Mononuclear cell (primary cell): ENCODE data around the gene HDAC1. TPM values are rescaled to one million over a fixed set of nuclear protein-coding genes. Genes with fewer than 3 reads are reported as not detected.

Source experiments
- H3K27me3 ChIP-seq: 2 replicates; pipeline ENCODE4 v1.6.0; 2011; ENCODE audit warnings: low read length, control low read depth; ENCODE audit not compliant: insufficient read depth
- H3K4me1 ChIP-seq: 2 replicates; pipeline ENCODE4 v1.5.1; 2011; ENCODE audit warnings: mild to moderate bottlenecking, low read length, control low read depth; ENCODE audit not compliant: insufficient read depth
- H3K4me3 ChIP-seq: 2 replicates; pipeline ENCODE4 v1.5.1; 2011; ENCODE audit warnings: mild to moderate bottlenecking, low read length, moderate library complexity
- H3K9me3 ChIP-seq: 2 replicates; pipeline ENCODE4 v1.5.1; 2011; ENCODE audit warnings: low read depth, mild to moderate bottlenecking, control low read depth, low read length
- total RNA-seq: library from RNA; depleted of rRNA; stranded (reverse); fragments of >200 nt; gene quantifications from one replicate; pipeline ENCODE4 v1.2.3, GENCODE V29; 2012

Gene HDAC1
- total RNA-seq, 1 donor: 58.8 TPM

- Histone ChIP-seq H3K9me3 (no peaks in the 10 kb centered on the region), H3K4me1 (peaks cover 3% of the 10 kb centered on the region), H3K27me3 (no peaks in the 10 kb centered on the region), H3K4me3 (no peak overlapping the region)
Measured at GRCh38 chr1:32303358-32303757, 11.5 kb downstream of the HDAC1 start.

GRCh38 chr1:32303997-32304622 lies 12.2 kb downstream of the HDAC1 start:
- Histone ChIP-seq H3K27me3 (no peaks in the 10 kb centered on the region), H3K9me3 (no peaks in the 10 kb centered on the region), H3K4me3 (no peak overlapping the region), H3K4me1 (peaks cover 9% of the 10 kb centered on the region)

- Histone ChIP-seq H3K9me3 (no peaks in the 10 kb centered on the region), H3K4me1 (peaks cover 12% of the 10 kb centered on the region), H3K4me3 (no peak overlapping the region), H3K27me3 (no peaks in the 10 kb centered on the region)
Measured at GRCh38 chr1:32305310-32305709, 13.4 kb downstream of the HDAC1 start.

- no peaks in the 10 kb centered on the region for H3K9me3 ChIP-seq
- no peaks in the 10 kb centered on the region for H3K27me3 ChIP-seq
- peaks cover 12% of the 10 kb centered on the region for H3K4me1 ChIP-seq
- no peak overlapping the region for H3K4me3 ChIP-seq
Measured at GRCh38 chr1:32307324-32307723, 15.4 kb downstream of the HDAC1 start.

- no peaks in the 10 kb centered on the region for H3K27me3 ChIP-seq
- H3K9me3 ChIP-seq: no peaks in the 10 kb centered on the region
- H3K4me3 ChIP-seq: no peak overlapping the region
- H3K4me1 ChIP-seq: peaks cover 12% of the 10 kb centered on the region
Measured at GRCh38 chr1:32309960-32310359, 18.1 kb downstream of the HDAC1 start.

GRCh38 chr1:32311709-32312393 lies 20.0 kb downstream of the HDAC1 start:
- no peaks in the 10 kb centered on the region for H3K9me3 ChIP-seq
- H3K27me3 ChIP-seq: no peaks in the 10 kb centered on the region
- H3K4me3 ChIP-seq: no peak overlapping the region
- H3K4me1 ChIP-seq: peaks cover 19% of the 10 kb centered on the region

- no peaks in the 10 kb centered on the region for H3K9me3 ChIP-seq
- H3K4me1 ChIP-seq: peaks cover 38% of the 10 kb centered on the region
- no peaks in the 10 kb centered on the region for H3K27me3 ChIP-seq
- no peak overlapping the region for H3K4me3 ChIP-seq
Measured at GRCh38 chr1:32316903-32317277, 25.0 kb downstream of the HDAC1 start.

GRCh38 chr1:32318127-32318869 lies 26.4 kb downstream of the HDAC1 start:
- H3K9me3 ChIP-seq: no peaks in the 10 kb centered on the region
- no peaks in the 10 kb centered on the region for H3K27me3 ChIP-seq
- no peak overlapping the region for H3K4me3 ChIP-seq
- H3K4me1 ChIP-seq: peaks cover 51% of the 10 kb centered on the region

GRCh38 chr1:32321712-32322291 lies 29.9 kb downstream of the HDAC1 start:
- H3K4me1 ChIP-seq: peaks cover 51% of the 10 kb centered on the region
- no peak overlapping the region for H3K4me3 ChIP-seq
- H3K9me3 ChIP-seq: no peaks in the 10 kb centered on the region
- no peaks in the 10 kb centered on the region for H3K27me3 ChIP-seq

- peaks cover 17% of the 10 kb centered on the region for H3K4me1 ChIP-seq
- H3K9me3 ChIP-seq: no peaks in the 10 kb centered on the region
- H3K4me3 ChIP-seq: no peak overlapping the region
- H3K27me3 ChIP-seq: no peaks in the 10 kb centered on the region
Measured at GRCh38 chr1:32327204-32327603, 35.3 kb downstream of the HDAC1 start.

- H3K4me3 ChIP-seq: no peak overlapping the region
- H3K27me3 ChIP-seq: no peaks in the 10 kb centered on the region
- H3K4me1 ChIP-seq: peaks cover 7% of the 10 kb centered on the region
- H3K9me3 ChIP-seq: no peaks in the 10 kb centered on the region
Measured at GRCh38 chr1:32329931-32330466, 38.1 kb downstream of the HDAC1 start.

GRCh38 chr1:32330558-32331151 lies 38.8 kb downstream of the HDAC1 start:
- Histone ChIP-seq H3K9me3 (no peaks in the 10 kb centered on the region), H3K4me3 (no peak overlapping the region), H3K27me3 (no peaks in the 10 kb centered on the region), H3K4me1 (peaks cover 9% of the 10 kb centered on the region)

GRCh38 chr1:32331549-32331948 lies 39.7 kb downstream of the HDAC1 start:
- peaks cover 14% of the 10 kb centered on the region for H3K4me1 ChIP-seq
- no peak overlapping the region for H3K4me3 ChIP-seq
- no peaks in the 10 kb centered on the region for H3K9me3 ChIP-seq
- no peaks in the 10 kb centered on the region for H3K27me3 ChIP-seq

- Histone ChIP-seq H3K27me3 (no peaks in the 10 kb centered on the region), H3K4me1 (peaks cover 23% of the 10 kb centered on the region), H3K4me3 (no peak overlapping the region), H3K9me3 (no peaks in the 10 kb centered on the region)
Measured at GRCh38 chr1:32332290-32333079, 40.6 kb downstream of the HDAC1 start.
